Activated CD4-positive, alpha-beta T cell treated with anti-CD3 and anti-CD28 coated beads, Interleukin-2, Interleukin-4, amounts not matched to agents 100 ng/mL and 50 ng/mL, durations not matched to agents 16 hours and 8 hours (primary cell): ENCODE data around the gene STAT5B.

ENCODE experiments used
- DNase-seq: peaks from one replicate; pipeline ENCODE4 v3.0.0-alpha.2; 2020; ENCODE audit warnings: low spot score

STAT5B gene

DNA sequence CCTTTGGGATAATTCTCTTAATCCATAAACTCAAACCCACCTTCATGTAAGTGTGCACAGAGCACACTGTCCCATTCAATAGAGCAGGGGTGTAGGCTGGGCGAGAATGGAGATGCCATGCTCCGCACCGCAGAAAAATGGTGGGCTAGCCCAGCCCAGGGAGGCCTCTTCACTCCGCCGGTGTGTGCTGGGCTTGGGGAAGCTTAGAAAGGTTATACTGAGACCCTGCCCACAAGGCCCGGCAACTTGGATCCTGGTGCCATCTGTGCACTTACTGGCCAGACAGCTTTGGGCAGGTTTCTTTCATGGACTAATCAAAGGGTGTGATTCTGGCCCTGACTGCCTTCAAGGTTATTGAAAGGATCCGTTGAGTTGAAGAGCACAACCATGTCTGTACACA is 8.4 kb upstream of the STAT5B start:
- no peak for DNase-seq

DNA sequence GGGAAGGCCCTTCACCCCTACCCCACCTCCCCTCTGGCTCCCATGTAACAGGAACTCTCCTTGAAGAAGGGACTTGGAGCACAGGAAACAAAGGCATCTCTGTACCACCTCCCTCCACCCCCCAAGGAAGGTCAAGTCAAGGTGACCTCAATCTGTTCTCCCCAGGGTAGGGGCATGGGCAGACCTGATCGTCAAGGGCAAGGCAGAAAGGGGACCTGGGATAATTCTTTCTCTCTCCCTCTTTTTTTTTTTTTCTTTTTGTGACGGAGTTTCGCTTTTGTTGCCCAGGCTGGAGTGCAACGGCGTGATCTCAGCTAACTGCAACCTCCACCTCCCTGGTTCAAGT is 7.8 kb upstream of the STAT5B start:
- no peak for DNase-seq

DNA sequence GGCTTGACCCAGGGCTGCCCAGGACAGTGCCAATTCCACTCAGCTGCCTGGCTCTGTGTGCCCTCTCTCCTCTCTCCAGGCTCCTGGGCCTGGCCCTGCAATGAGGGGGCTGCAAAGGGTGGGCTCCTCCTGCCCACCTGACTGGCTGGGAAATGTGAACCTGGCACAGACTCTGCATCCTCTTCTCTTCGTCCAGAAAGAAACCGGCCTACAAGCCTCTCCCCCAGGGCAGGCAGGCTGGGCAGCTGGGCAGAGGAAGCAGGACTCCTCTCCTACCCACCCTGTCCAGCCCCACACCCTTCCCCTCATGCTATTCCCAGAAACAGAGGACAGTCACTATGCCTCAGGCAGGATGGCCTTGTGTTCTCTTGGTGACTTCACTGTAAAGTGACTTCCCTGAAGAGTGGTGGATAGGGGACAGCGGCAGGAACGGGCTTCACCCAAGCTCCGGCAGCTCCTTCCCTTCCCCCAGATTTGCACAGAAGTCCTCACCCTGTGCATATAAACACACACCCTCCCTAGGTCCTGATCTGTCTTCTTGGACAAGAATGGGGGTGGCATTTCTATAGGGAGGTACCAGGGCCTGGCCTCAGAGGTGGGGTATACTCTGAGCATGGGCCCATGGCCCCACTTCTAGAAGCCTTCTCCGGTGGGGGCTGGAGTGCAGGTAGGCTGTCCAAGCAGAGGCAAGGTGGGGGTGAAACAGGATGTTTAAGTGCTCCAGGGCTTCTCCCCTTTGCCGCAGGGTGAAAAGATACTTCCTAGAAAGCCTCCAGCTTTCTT is 7.2 kb upstream of the STAT5B start:
- no peak for DNase-seq

DNA sequence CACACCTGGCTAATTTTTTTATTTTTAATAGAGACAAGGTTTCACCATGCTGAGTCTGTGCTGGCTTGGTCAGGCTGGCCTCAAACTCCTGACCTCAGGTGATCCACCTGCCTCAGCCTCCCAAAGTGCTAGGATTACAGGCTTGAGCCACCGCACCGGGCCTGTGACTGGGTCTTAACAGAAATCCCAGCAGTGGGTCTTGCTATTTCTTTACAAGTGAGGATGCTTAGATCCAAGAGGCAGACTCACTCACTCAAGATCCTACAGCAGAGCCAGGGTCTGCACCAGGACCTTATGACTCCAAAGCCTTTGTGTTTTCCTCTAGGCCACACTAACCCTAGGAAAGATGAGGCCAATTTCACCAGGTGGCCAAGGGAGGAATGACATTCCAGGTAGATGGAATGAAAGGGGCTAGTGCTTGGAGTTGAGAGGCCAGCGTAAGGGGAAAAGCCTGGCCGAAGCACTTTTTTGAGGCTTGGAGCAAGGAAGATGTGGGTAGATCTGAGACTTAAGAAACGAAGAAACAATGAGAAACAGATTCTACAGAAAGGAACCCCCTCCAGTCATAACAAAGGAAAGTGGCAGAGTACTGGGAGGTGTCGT is 6.4 kb upstream of the STAT5B start:
- DNase-seq = no peak

DNA sequence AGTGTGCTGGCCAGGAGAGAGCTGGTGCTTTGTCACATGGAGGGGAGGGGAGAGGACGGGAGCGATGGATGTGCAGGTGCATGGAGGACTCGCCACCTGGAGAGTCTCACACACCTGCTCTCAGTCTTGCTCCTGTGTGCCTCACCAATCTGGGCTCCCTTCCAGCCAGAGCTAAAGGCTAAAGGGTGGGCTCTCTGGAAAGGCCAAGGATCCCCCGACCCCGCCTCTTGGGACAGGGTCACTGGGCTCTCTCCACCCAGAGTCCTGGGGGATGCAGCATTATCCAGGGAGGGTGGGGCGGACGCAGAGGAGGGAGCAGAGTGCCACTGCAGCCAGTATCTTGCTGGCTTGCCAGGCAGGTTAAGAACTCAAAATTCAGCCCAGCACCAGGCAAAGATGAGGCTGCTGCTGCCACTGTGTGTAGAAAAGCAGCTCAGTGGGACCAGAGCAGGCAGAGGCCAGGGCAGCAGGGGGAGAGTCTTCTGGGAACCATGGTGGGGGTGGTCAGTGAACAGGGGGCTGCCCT is 5.4 kb upstream of the STAT5B start:
- DNase-seq = no peak

DNA sequence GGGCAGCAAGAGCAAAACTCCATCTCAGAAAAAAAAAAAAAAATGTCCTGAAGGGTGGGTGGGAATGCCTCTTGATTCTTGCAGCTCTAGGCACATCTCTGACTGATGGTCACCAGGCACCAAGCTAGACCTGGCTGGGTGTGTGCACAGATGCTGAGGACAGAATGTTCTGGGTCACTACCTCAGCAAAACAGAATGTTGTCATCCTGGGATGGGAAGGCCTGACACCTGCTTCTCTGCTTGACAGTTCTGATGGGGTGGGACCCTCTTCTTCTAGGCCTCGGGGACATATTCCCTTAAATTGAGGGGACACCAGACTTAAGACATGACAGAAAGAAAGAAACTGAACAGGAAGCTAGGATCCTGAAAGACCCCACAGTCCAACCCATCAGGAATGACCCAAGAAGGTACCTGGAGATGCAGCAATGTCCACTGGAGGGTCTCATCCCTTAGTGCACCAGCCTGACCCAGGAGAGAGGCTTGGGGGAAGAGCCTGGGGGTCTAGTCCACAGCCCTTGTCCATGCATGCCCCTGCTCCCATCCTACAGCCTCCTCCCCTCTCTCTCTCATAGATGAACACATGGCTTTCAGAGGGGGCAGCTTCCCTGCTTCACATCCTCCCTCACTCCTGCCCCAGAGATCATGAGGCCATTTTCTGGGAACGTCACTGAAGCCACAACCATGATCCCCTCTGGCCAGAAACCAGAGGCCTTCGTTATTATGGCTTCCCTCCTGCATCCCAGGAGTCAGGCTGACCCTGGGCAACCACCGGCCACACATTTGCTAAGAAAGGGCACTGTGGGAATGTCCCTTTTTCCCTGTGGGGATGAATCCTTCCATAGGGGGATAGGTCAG is 3.8 kb upstream of the STAT5B start:
- no peak for DNase-seq

DNA sequence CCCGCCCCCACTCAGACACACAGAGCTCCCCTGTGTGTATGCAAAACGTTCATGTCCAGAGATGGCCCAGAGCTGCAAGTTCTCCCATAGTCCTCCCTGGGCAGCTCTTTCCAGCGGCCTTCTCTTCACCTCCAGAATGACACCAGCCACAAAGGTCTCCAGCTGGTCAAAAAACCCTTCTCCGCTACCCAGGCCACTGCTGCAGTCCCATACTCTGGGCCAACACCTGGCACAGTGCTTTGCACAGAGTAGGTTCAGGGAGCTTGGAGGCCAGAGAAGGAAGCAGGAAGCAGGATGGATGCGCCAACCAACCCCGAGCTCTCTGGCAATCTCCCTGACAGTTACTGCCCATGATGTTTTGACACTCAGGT is 1.1 kb upstream of the STAT5B start:
- DNase-seq = no peak

DNA sequence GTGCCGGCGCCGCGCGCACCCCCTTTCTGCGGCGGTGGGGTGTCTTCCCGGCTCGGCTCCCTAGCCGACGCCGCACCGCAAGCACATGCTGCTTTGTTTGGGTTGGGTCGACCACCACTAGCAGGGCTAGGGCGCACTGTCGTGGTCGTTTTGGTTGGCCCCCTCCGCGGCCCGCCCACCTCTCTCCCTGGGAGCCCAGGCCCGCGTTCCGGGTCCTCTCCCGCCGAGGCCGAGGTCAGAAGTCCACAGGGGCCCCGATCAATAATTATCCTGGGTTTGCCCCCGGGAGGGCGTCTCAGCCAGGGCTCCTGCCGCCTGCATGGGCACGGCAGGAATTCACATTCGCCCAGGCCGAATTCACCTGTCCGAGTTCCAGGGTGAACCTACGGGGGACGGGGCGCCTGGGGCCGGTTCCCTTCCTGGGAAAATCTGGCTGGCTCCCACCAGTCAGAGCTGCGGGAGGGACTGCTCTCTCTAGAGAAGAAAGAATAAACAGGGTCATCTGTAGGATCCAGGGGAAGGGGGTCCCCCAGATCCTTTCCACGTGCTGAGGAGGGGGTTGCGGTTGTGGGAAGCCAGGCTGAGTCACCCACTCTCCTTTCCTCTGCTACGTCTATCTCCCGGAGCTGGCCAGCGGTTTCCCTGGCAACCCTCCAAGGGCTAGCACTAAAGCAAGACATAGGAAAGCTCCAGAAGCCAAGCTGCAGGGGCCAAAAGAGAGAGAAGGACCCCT is 584 bp upstream of the STAT5B start:
- DNase-seq = no peak

DNA sequence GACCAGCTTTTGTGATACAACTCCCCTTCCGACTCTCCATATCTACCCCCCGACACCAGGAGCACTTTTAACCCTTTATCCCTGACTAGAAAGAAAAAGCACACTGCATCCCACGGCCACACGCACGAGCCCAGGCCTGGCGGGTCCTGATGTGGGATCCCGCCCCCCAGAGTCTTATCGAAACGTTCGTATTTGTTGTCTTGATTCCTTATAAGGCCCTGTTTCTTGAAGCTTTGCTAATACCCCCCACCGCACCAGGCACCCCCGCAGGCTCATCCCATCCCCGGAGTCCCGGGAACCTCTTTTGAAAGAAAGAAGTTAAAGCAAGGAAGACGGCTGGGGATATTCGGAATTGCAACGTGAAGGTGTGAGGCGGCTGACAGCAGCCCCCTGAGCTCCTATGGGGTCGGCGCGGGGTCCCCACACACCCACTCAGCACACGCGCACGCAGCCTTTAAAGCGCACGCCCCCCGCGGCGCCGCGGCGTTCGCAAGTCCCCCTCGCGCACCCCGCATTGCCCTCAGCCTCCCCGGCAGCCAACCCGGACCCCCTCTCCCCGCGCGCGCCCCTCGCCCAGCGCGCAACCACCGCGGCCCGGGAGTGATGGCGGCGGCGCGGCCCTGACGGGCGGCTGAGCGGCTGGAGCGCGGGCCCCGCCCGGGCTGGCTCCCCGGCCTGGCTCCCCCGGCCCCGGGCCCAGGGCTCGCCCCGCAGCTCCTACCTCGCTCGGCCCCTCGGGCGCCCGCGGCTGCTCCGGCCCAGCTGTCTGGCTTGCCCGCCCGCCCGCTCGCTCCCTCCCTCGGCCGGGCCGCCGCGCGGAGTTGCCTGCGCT is 448 bp downstream of the STAT5B start:
- DNase-seq = no peak

DNA sequence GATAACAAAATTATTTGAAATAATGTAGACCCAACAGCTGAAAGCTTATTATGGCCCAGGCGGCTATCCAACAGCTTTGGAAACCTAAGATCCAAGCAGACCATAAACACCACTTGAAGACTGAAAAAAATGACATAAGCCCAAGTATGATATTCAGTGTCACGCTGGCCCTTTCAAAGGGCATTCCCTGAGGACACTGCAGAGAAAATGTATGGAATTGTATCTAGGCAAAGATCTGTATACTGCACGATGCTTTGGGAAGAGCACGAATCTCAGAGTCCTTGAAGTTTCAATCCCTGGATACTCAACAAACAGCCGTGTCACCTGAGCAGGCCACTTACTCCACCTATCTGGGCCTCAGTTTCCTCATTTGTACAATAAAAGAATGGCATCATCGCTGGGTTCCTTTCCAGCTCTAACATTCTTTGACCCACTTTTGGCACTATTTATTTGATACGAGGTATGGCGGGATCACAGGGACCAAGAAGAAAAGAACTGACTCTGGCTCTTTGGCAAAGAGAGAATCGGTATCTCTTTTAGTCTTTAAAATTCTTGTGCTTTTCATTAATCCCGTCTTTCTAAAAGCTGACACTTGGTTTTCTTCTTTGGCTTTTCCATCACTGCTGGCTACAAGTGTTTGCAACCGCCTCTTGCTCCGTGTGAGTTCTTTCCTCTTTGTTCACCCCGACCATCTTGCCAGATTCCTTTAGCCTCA is 1.2 kb downstream of the STAT5B start:
- no peak for DNase-seq

DNA sequence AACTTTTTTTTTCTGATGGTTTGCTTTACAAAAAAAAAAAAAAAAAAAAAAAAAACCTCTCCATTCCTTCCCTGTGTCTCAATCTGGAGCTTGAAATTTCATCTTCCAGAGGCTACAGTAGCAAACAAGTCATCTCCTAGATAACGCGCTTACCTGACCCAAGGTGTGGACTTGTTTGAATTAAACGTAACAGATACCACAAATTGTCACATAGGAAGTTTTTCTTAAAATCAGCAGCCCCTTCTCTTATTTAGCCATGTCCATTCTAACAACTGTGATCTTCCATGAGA is 2.0 kb downstream of the STAT5B start:
- no peak for DNase-seq

DNA sequence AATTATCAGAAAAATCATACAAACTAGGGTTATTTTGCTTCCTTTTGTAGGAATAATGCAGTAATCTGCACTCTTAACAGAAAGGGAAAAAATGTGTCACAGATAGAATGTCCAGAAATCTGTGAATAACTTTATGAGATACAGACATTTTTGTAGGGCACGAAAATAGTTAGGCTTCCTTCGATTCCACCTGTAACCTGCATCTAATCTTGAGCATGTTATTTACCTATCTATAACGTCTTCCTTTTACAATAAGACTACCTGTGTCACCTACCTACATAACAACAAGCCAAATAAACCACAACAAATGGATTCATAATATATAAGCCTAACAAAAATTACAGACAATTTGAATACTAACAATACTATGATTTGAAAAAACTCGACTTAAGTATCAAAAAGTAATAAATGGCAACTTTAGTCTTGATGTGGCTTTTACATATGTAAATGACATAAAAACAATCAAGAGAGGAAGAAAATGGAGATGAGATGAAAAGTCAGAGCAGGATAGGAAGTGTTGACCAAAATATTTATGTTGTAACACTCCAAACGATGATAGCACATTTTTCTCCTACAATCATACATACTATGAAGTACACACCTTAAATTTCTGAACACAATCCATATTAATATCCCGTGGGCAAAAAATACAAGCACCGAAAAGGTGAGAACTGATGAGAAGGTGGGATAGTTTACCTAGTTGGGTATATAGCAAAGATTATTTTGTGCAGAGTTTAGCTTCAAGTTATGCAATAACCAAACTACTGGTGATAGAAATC is 2.5 kb downstream of the STAT5B start:
- no peak for DNase-seq

DNA sequence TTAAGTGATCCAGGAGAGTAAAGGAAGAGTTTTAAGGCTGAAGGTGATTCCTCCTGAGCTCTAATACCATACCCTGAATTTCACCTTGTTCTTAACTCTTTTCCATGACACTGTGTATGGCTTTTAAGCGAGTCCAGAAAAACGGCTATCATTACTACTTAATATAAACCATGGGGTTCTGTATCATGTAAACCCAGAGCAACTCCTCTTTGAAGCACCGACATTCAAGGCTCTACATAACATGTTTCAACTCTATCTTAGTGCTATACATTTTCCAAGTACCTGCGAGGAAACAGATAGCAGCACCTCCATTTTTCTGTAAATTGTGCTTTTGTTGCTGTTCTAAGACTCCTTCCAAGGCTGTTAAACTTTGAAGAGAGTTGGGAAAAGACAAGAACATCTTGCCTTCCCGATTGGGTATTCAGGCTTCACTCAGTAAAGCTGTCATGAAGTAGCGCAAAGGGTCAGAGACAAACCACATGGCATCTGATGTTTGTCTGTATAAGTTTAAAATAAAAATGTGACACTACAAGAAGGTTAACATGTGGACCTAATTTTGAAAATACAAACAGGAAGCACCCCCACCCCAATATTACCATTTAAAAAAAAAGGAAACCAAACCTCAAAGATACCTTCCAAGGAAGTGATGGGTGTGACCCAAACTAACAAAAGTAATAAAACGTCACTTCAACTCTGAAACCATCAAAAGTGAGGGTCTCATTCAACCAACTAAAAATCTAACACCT is 3.9 kb downstream of the STAT5B start:
- no peak for DNase-seq

DNA sequence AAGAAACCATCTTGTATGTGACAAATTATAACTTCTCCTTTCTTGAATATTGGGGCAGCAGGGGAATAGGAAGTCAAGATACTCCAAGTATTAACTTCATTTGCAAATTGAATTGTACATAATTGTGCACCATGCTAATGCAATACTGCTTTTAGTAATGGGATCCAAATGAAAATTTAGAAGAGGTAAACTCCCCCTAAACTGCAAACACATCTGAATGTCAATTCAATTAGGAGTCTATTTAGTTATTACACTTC is 4.5 kb downstream of the STAT5B start:
- no peak for DNase-seq

DNA sequence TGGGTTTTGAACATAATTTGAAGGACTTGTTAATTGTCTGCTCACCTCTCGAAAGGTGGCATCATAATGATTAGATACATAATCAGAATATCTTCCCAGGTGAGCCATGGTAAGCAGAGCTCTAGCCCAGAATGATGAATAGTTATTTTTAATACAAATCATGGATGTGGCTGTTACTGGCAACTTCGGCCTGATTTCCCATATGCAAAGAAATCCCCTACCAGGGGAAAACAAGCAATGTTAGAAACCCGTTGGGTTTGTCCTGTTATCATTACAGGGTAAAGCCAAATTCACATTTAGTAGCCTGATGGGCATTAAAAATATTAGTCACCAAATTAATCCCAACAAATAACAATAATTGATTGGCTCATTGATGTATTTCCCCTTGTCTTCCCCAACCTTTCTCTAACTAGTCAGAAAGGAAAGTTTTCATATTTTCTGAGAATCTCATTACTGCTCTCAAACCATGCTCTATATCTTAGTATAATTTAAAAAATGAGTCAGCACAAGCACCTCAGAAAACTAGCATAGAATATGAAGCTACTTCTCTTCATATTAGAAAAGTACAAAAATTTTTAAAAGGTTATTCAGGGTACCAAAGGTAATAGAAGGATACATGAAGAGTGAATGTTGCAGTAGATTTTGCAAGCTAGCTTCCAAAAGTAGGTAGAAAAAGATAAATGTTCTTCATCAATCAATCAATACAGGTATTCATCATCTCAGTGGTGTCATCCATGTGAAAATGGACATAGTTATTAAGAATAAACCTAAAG is 5.0 kb downstream of the STAT5B start:
- DNase-seq = no peak

DNA sequence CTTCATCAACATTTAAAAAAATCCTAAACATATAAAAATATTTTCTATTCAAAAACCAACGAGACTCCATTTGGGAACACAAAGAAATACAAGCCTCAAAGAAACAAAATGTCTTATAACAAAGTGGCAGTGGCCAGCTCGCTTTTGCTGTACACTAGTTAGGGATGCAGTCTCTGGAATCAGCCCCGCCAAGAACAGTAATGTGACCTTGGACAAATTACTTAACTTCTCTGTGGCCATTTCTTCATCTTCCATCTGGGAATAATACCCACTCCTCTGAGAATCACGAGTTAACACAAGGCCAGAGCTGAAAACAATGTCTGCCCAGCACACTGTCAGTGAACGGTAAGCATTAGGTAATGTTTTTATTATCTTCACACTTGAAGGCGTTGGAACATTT is 5.6 kb downstream of the STAT5B start:
- DNase-seq = no peak

DNA sequence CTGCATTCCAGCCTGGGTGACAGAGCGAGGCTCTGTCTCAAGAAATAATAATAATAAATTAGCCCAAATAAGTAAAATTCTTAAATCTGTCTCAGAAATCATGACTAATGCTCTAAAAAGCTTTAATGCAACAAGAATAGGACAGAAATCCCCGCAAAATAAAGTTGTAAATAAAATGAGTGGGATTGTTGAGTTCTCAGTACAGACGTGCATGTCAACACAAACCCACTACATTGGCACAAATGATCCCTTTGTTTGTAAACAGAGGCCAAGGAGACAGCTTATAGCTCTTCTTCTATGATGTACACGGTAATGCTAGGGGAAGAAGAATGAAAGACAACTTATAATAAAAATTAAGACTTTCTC is 6.0 kb downstream of the STAT5B start:
- DNase-seq = no peak

DNA sequence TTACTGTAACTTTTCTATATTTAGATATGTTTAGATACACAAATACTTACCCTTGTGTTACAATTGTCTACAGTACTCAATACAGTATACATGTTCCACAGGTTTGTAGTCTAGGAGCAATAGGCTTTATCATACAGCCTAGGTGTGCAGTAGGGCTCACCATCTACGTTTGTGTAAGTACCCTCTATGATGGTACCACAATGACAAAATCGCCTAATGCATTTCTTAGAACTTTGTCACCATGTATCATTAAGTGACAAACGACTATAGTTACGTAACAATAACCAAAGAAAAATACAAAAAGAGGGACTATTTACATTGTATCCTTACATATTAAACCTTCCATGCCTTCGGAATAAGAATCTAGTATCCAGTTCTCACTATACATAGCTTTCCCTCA is 8.0 kb downstream of the STAT5B start:
- DNase-seq = no peak
